Measurements from ENCODE around the gene DNAJC12. TPM values are rescaled to one million over a fixed set of nuclear protein-coding genes. Genes with fewer than 3 reads are reported as not detected.

DNAJC12 gene
- total and polyA plus RNA-seq, 4 donors = 1.2 to 6.4 (median 1.5) TPM

- no peaks in the 10 kb centered on the region for H3K4me1 ChIP-seq (ENCODE audit: control insufficient read depth in 5 of 5, insufficient read depth in 5 of 5, low read length in 5 of 5)
- H3K36me3 ChIP-seq (ENCODE audit: control insufficient read depth in 4 of 4, insufficient read depth in 4 of 4, low read length in 4 of 4) = no peaks in the 10 kb centered on the region
- H3K4me3 ChIP-seq = no peak overlapping the region
- DNase-seq = no peak
- H3K9ac ChIP-seq (ENCODE audit: insufficient read depth in 1 of 2, low read length in 2 of 2) = no peak overlapping the region
- H3K27me3 ChIP-seq (ENCODE audit: control insufficient read depth in 3 of 3, insufficient read depth in 3 of 3, low read length in 2 of 3) = no peaks in the 10 kb centered on the region
- TF ChIP-seq CTCF (IDR thresholded peaks at IDR 0.05; ENCODE audit: control extremely low read depth, extremely low read depth) = no peak
- no peak overlapping the region for H3K27ac ChIP-seq (ENCODE audit: low read depth in 1 of 2, low read length in 1 of 2)
- no peaks in the 10 kb centered on the region for H3K9me3 ChIP-seq (ENCODE audit: control insufficient read depth in 4 of 4, insufficient read depth in 3 of 4, low read length in 3 of 4)
- WGBS, 2 donors = 93 to 100% methylated on average over 1 of the region's 1 CpG
- ATAC-seq (ENCODE audit: insufficient read depth, low FRiP score) = no peak
Observed at GRCh38 chr10:67801118-67801517, 36.9 kb downstream of the DNAJC12 start.

GRCh38 chr10:67794909-67795460 is 43.0 kb downstream of the DNAJC12 start:
- no peak for TF ChIP-seq CTCF (IDR thresholded peaks at IDR 0.05; ENCODE audit: control extremely low read depth, extremely low read depth)
- Histone ChIP-seq H3K4me3 (no peak overlapping the region), H3K36me3 (ENCODE audit: control insufficient read depth in 4 of 4, insufficient read depth in 4 of 4, low read length in 4 of 4) (no peaks in the 10 kb centered on the region), H3K27ac (ENCODE audit: low read depth in 1 of 2, low read length in 1 of 2) (no peak overlapping the region), H3K27me3 (ENCODE audit: control insufficient read depth in 3 of 3, insufficient read depth in 3 of 3, low read length in 2 of 3) (no peaks in the 10 kb centered on the region), H3K4me1 (ENCODE audit: control insufficient read depth in 5 of 5, insufficient read depth in 5 of 5, low read length in 5 of 5) (no peaks in the 10 kb centered on the region), H3K9me3 (ENCODE audit: control insufficient read depth in 4 of 4, insufficient read depth in 3 of 4, low read length in 3 of 4) (no peaks in the 10 kb centered on the region), H3K9ac (ENCODE audit: insufficient read depth in 1 of 2, low read length in 2 of 2) (no peak overlapping the region)
- WGBS, 2 donors = 72 to 77% methylated on average over 3 of the region's 3 CpGs
- no peak for DNase-seq
- ATAC-seq (ENCODE audit: insufficient read depth, low FRiP score) = no peak

GRCh38 chr10:67794256-67794655 is 43.7 kb downstream of the DNAJC12 start:
- TF ChIP-seq CTCF (IDR thresholded peaks at IDR 0.05; ENCODE audit: control extremely low read depth, extremely low read depth) = no peak
- Histone ChIP-seq H3K27ac (ENCODE audit: low read depth in 1 of 2, low read length in 1 of 2) (no peak overlapping the region), H3K4me3 (no peak overlapping the region), H3K9me3 (ENCODE audit: control insufficient read depth in 4 of 4, insufficient read depth in 3 of 4, low read length in 3 of 4) (no peaks in the 10 kb centered on the region), H3K27me3 (ENCODE audit: control insufficient read depth in 3 of 3, insufficient read depth in 3 of 3, low read length in 2 of 3) (no peaks in the 10 kb centered on the region), H3K9ac (ENCODE audit: insufficient read depth in 1 of 2, low read length in 2 of 2) (no peak overlapping the region), H3K36me3 (ENCODE audit: control insufficient read depth in 4 of 4, insufficient read depth in 4 of 4, low read length in 4 of 4) (no peaks in the 10 kb centered on the region), H3K4me1 (ENCODE audit: control insufficient read depth in 5 of 5, insufficient read depth in 5 of 5, low read length in 5 of 5) (no peaks in the 10 kb centered on the region)
- DNase-seq = no peak
- no peak for ATAC-seq (ENCODE audit: insufficient read depth, low FRiP score)
- 64 to 80% methylated on average over 4 of the region's 4 CpGs for WGBS, 2 donors

- H3K9me3 ChIP-seq (ENCODE audit: control insufficient read depth in 4 of 4, insufficient read depth in 3 of 4, low read length in 3 of 4) = no peaks in the 10 kb centered on the region
- H3K36me3 ChIP-seq (ENCODE audit: control insufficient read depth in 4 of 4, insufficient read depth in 4 of 4, low read length in 4 of 4) = no peaks in the 10 kb centered on the region
- ATAC-seq (ENCODE audit: insufficient read depth, low FRiP score) (no peak), DNase-seq (no peak)
- H3K4me3 ChIP-seq = no peak overlapping the region
- WGBS, 2 donors = 11 to 28% methylated on average over 2 of the region's 2 CpGs
- no peaks in the 10 kb centered on the region for H3K27me3 ChIP-seq (ENCODE audit: control insufficient read depth in 3 of 3, insufficient read depth in 3 of 3, low read length in 2 of 3)
- H3K27ac ChIP-seq (ENCODE audit: low read depth in 1 of 2, low read length in 1 of 2) = no peak overlapping the region
- H3K9ac ChIP-seq (ENCODE audit: insufficient read depth in 1 of 2, low read length in 2 of 2) = no peak overlapping the region
- TF ChIP-seq CTCF (IDR thresholded peaks at IDR 0.05; ENCODE audit: control extremely low read depth, extremely low read depth) = no peak
- no peaks in the 10 kb centered on the region for H3K4me1 ChIP-seq (ENCODE audit: control insufficient read depth in 5 of 5, insufficient read depth in 5 of 5, low read length in 5 of 5)
Observed at GRCh38 chr10:67793313-67793712, 44.7 kb downstream of the DNAJC12 start.

All from lung (tissue), 12 donors.